GM19238 (cell line): Measurements from ENCODE around the gene TMPRSS2.

Experiments
- DNase-seq: peaks from one replicate; pipeline ENCODE4 v3.0.0; 2011; ENCODE audit warnings: low spot score; ENCODE audit not compliant: insufficient read length

The TMPRSS2 gene

DNA sequence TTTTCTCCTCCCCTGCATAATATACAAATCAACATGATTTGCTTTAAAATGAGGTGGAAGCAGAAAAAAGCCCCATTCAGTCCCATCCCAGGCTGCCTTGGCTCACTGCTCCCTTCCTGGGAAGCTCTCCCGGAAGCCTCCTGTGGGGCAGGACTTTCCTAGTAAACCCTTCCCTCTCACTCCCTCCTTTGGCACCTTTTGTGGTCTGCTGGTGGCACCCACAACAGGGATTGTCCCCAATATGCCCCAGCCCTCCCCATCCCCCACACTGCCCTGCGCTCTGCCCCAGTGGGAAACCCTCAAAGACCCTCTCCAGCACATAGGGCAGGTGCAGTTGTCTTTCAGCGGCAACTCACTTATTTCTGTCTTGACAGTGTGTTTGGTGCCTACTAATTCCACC, 1.8 kb upstream of the TMPRSS2 start:
- no peak for DNase-seq

DNA sequence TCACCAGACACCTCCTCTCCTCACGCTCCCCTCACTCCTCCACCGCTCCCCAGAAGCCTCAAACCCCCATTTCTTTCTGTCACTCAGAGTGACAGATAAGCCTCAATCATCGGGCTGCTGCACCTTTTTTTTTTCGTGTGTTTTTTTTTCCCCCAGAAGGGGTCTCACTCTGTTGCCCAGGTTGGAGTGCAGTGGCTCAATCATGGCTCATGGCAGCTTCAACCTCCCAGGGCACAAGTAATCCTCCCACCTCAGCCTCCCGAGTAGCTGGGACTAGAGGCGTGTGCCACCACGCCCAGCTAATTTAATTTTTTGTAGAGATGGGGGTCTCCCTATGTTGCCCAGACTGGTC, 1.2 kb upstream of the TMPRSS2 start:
- no peak for DNase-seq

DNA sequence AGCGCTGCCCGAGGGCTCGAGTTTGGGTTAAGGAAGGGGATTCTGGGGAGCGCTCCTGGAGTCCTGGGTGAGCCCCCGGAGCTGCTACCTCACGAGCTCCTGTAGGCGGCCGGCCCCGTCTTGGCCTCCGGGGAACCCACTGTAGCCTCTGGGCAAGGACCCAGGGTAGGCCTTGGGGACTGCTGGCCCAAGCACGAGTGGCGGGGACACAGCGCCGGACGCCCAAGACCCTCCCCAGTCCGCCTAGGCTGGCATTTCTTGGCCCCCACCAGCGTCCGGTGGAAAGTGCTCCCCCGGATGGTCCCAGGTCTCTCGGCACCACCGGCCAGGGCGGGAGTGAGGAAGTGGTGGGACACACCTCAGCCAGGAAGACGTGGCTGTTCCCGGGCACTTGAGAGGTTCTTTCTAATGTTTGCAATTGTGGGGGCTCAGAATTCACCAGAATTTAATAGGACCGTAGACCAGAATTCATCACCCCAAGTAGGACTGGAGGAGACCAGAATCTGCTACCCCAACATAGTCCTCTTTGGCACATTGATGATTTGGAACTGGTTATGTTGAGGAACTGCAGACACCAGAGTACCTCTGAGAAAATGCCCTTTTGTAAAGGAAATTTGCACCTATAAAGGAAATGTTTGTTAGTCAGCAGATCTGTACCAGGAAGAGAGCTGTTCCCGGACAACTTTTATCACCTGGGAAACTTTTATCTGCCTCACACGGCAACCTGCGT, 622 bp upstream of the TMPRSS2 start:
- DNase-seq: no peak

DNA sequence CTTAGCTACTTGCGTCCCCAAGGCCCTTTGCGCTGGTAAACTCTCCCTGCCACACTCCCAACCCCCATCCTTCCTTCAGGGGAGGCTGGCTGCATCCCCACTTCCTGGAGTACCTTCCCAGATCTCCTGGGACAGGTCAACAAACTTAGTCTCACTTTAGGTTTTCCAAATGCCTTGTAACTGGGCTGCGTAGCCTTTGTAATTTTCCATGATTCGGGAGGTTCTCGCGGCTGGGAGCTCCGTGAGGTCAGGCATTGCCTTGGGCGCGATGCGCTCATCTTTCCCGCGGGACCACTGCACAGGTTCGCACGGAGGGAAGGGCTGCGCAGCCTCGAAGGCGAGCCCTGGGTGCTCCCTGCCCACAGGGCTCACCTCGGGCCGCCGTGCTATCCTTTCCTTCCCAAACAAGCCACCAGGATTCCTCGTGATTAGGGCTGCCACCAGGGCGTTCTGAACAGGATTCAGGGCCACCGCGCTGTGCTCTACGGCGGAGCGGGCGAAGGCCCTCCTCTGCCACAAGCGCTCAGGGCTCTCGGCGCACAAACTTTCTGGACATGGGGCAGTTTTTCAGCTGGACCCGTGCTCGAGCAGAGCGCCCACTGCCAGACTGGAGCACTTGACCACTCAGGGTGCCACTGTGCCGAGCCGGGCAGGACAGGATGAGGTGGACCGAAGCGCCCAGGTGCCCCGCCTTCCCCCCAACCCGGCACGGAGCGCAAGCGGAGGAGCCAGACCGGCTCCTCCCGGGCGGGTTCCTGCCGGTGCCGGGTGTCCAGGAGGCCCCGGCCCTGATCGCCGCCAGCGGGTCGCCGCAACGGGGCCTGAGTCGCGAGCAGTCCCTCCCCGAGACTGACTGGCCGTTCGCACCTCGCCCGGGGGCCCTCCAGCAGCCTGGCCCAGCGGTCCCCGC, 1.1 kb downstream of the TMPRSS2 start:
- no peak for DNase-seq

DNA sequence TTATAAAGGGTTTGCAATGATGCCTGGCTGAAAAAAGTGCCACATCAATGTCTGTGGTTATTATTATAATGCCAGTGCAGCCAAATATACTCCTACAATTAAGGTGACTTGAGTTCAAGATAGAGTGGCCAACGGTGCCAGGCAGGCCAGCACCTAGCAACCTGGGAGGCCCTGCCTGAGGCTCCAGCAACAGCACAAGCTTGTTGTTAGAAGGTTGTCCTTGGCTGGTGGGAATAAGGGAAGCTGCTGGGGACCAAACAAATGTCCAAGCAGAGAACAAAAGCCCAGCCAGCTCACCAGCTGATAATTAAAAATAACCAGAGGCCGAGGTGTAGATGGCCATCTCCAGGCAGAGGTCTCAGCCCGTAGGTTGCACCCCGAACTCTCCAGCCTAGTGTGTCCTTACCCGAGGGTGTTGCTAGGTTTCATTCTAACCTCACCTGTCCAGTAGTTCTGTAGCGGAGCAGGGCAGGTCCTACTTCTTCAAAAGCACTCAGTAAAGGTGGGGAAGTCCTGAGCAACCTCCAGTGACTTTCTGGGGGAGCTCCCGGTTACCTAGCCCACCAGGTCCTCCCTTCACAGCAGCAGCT, 1.9 kb downstream of the TMPRSS2 start:
- no peak for DNase-seq

DNA sequence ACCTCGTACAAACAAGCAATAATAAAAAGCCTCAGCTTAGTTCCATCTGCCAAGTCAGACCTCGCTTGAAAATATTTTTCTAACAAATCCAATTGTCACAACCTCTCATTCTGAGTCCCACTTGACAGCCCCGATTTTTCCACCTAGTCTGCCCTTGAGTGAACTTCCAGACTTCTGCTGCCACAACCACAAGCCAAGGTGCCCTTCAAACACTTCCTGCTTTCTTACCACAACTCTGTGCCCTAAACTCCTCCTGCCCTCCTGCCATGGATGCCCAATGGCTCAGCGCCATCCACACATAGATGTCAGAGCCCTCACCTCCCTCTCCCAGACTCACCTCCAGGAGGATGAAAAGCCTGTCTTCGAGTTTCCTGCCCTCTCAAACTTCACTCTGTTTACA, 3.9 kb downstream of the TMPRSS2 start:
- DNase-seq: no peak

DNA sequence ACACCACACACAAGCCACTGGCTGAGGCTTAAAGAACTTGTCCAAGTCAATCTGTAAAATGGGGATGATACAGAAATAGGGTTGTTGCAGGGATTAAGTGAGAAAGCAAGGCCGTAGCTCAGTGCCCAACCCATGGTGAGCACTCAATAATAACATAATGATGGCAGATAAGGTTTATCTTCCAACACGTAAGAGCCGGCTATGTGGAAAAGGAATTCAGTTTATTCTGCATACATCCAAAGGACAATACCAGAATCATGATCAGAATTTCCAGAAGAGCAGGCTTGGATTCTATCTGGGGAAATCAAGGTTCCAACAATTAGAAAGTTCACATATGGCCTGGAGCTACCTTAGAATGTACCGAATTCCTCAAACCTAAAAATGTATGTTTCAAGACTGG, 4.6 kb downstream of the TMPRSS2 start:
- no peak for DNase-seq

DNA sequence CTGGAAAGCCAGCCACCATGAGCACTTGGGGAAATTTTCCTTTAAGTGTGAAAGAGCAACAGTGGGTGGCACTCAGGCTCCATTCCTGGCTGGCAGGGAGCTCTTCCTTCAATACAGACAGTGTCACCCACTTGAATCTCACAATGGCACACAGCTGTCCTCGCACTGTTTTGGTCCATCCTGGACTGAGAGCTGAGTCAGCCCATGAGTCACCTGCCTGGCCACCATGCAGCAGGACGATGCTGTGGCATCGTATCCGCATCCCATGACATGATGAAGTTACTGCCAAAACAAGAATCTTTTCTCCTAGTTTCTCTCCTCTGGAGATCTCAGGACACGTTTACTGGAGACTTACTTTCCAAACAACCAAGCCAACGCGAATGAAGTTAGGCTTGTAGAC, 6.0 kb downstream of the TMPRSS2 start:
- DNase-seq: no peak

DNA sequence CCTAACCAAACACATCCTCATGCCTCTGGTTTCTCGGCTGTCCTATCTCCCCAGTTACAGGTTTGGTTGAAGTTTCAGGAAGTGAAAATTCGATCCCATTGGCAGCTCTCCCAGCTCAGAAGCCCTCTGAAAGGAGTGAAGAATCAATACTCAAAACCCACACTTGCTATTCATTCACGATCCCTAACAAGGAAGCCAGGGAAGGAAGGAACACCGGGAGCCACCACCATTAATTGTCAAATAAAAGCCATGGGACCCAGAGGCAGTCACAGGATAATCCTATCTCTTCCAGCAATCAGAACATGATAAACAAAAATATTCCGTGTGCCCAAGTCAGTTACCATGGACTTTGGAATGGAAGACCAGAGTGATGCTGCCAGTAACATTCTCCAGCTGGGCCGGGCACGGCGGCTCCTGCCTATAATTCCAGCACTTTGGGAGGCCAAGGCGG, 7.0 kb downstream of the TMPRSS2 start:
- no peak for DNase-seq

DNA sequence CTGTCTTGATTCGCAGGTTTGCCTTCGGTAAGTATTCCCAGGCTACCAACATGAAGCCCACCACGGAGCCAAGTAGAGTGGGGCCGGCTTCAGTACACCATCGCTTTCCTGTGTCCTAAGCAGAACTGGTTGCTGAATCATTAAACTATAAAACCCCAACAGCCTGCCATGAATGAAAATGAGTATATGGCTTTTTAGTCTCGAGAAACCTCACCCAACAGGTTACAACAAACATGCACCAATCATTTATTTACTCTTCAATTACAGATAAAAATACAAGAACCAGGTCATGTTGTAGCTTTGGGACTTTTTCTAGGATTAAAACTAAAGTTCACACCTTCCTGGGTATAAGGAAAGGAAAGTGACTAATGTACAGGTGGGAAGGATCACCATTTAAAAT, 7.6 kb downstream of the TMPRSS2 start:
- DNase-seq: no peak

DNA sequence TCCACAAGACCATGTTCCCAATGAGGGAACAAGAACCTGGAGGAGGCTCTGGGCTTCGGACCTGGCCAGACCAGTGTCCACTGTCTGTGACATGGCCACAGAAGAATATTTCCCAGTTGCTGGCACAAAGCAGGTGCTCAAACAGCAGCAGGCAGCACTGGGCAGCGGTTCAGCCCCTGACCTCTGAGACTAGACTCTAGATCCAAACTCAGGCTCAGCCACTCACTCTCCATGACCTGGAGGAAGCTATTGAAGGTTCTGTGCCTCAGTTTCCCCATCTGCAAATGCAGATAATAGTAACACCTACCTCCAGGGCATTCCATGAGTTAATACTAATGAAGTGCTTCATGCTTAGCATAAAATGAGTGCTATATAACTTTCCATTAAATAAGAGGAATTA, 8.0 kb downstream of the TMPRSS2 start:
- no peak for DNase-seq

DNA sequence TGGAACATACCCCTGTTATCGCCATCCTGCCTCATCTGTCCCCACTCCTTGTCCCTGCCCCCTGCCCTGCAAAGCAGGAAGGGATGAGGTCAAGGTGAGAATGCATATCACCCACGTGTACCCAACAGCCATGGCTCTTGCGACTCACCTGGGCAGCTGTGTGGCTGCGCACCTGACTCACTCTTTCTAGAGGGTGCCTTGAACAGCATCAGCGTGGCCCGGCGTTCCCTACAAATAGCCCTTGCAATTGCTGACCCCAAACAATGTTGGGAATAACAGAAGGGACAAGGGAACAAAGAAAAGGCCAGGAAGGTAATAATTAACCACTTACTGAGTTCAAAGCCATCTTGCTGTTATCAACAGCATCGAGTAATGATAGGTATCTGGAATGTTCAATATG, 10.2 kb downstream of the TMPRSS2 start:
- DNase-seq: no peak

DNA sequence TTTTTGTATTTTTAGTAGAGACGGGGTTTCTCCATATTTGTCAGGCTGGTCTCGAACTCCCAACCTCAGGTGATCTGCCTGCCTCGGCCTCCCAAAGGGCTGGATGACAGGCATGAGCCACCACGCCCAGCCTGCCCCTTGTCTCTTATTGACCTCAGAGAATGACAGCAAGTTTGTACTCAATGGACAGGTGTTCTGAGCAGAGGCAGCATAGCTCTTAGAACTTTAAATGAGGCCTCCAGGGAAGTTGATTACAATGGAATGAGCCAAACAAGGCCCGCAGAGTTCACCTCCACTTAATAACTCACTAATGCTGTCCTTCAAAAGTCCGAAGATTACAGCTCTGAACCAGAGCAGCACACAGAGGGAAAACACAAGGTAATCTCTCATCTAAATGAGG, 10.9 kb downstream of the TMPRSS2 start:
- DNase-seq: no peak

DNA sequence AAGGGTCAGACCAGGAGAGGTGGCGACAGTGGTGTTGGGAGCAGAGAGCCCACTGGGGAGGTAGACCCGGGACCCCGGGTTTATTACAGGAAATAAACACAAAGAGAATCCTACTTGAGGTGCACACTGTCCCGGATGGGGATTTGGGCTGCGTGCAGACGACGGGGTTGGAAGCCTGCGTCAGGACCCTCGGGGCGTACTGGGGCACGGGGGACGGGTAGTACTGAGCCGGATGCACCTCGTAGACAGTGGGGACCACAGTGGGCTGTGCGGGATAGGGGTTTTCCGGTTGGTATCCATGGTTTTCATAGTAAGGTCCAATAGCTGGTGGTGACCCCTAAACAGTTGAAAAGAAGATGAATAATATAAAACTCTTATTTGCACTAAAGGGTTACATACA, 13.7 kb downstream of the TMPRSS2 start:
- DNase-seq: no peak

DNA sequence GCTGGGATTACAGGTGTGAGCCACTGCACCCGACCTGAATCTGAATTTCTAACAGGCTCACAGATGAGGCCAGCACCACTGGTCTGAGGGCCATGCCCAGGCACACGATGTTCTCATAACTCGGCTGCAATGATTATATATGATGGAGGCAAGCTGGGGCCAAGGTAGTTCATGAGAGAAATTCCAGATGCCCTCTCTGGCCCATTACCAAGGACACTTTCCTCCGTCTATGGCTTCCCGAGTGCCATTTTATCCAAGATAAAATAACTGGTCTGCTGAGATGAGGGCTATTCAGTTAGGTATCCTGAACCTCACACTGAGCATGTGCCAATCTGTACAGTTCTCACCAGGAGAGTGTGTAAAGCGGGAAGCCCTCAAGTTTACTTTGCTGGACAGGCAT, 16.5 kb downstream of the TMPRSS2 start:
- no peak for DNase-seq

DNA sequence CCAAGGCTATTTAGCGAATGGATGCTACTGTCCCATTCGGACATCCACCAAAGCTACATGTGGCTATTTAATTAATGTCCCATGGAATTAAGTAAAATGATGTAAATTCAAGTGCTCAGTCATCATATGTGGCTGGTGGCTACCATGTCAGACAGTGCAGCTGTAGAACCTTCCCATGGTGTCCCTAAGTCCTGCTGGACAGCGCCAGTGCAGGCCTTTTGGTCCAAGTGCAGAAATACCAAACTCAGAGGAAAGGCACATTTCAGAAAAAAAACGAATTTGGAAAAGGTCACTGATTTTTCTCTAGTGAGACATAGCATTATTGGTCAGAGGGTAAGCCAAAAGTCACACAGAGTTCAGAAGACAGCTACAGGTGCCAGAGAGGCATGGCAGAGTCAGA, 17.6 kb downstream of the TMPRSS2 start:
- DNase-seq: no peak

DNA sequence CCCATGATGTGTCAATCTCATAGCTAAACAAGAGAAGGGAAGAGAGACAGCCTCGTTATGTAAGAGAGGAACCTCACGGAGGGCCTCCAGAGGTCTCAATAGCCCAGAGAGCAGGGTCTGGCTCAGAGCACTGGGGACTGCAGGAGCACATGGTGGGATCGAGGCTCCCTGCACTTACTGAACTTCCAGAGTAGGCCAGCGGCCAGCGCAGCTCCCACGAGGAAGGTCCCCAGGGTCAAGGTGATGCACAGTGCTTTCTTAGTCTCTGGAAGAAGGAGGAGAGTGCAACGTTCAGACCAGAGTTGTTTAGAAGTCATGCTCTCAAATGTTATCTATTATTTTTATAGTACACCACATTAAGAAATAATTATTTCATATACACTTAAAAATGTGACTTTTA, 18.6 kb downstream of the TMPRSS2 start:
- no peak for DNase-seq

DNA sequence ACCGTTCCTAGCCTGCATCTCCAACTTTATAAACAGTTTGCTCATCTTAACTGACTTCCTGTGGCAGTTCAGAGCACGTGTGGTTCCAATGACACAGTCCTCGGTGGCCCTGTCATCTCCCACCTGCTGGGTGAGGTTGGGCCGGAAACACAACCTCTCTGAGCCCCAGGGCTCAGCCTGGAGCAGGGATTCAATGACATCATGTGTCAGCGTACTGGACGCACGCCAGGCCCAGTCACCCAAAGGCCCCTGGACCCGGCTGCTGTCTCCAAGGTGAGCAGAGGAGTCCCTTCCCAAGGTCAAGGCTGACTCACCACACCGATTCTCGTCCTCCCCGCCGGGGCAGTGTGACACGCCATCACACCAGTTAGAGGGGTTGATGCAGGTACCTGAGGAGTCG, 19.9 kb downstream of the TMPRSS2 start:
- DNase-seq: no peak

DNA sequence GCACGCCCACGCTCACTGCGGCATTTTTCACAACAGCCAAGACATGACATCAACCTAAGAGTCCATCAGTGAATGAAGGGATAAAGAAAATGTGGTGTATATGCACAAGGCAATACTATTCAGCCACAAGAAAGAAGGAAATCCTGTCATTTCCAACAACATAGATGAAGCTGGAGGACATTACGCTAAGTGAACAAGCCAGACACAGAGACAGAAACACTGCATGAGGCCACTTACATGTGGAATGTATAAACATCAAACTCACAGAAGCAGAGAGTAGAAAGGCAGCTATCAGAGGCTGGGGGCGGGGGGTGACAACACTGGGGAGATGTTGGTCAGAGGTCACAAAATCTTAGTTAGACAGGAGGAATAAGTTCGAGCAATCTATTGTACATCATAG, 20.9 kb downstream of the TMPRSS2 start:
- no peak for DNase-seq

DNA sequence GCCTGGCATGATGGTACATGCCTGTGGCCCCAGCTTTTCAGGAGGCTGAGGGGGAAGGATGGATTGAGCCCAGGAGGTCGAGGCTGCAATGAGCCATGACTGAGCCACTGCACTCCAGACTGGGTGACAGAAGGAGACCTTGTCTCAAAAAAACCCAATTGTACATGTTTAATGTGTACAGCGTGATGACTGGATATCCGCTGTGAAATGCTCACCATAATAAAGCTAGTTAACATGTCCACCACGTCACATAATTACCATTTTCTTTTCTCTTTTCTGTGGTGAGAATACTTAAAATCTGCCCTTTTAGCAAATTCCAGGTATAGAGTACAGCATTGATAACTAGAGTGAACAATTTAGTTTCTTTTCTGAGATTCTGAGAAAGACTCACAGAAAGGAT, 24.0 kb downstream of the TMPRSS2 start:
- no peak for DNase-seq

DNA sequence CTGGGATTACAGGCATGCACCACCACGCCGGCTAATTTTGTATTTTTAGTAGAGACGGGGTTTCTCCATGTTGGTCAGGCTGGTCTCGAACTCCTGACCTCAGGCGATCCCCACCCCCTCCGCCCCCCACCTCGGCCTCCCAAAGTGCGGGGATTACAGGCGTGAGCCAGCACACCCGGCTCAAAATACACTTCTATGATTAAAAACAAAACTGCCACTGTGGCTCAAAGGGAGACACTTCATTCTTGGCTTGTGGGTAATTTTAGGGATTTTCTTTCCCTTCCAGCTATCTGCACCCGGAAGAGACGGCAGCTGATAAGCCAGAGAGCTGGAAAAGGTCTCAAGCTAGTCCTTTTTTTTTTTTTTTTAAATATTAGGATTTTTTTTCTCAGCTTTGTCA, 24.5 kb downstream of the TMPRSS2 start:
- no peak for DNase-seq

DNA sequence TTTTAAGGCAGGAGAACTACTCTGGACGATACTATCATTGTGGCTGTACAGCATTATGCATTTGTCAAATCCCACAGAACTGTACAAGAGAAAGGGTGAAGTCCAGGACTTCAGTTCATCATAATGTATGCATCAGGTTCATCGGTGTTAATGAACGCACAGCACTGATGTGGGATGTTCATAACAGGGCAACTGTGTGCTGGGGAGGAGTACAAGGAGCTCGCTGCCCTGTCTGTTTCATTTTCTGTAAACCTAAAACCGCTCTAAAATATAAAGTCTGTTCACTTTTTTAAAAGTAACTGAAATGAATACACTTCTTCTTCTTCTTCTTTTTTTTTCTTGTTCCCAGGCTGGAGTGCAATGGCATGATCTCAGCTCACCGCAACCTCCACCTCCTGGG, 25.0 kb downstream of the TMPRSS2 start:
- no peak for DNase-seq

DNA sequence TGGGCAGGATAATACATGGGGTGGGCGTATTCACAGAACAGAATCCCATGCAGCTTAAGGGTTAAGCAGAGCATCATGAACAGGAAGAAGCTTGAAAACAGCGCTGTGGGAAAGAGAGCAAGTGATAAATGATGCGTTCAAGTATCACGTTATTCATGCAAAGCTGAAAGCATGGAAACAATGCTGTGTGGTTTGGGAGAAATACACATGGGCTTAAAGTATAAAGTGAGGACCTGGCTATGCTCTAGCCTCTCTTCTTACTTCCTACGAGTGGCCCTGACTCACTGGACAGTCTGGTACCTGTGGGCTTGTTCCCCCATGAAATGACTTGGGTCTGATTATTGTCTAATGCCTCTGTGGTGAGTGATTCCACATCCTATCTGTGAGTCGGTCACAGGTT, 25.7 kb downstream of the TMPRSS2 start:
- no peak for DNase-seq
